Measurements from ENCODE around the gene PEAR1. TPM values are rescaled to one million over a fixed set of nuclear protein-coding genes. Genes with fewer than 3 reads are reported as not detected.

The PEAR1 gene
- polyA plus RNA-seq, 1 of the 3 experiments (the other 2 are of a cell fraction), result 1.2 TPM

- no peak for DNase-seq
- Histone ChIP-seq H3K36me3 (replicated peaks in 1 of 2; ENCODE audit: control insufficient read depth in 1 of 2, insufficient read depth in 2 of 2, low read length in 1 of 2) (no peaks in the 10 kb centered on the region), H3K4me3 (ENCODE audit: low read depth in 2 of 2, low read length in 1 of 2) (no peak overlapping the region), H3K9me2 (no peaks in the 10 kb centered on the region), H3K4me2 (no peak overlapping the region), H3K9me3 (no peaks in the 10 kb centered on the region), H3K4me1 (ENCODE audit: control insufficient read depth in 1 of 2, insufficient read depth in 2 of 2, low read depth in 1 of 2, low read length in 1 of 2) (peaks cover 0 to 53% of the 10 kb centered on the region in 2 experiments; a peak in 1 of 4 replicates), H3F3A (replicated peaks; ENCODE audit: insufficient read depth) (no peaks in the 10 kb centered on the region), H3K27me3 (ENCODE audit: insufficient read depth) (no peaks in the 10 kb centered on the region; the same call in 1 of the 2 replicates), H3K79me2 (ENCODE audit: insufficient read depth) (no peaks in the 10 kb centered on the region), H4K20me1 (ENCODE audit: insufficient read depth) (no peaks in the 10 kb centered on the region), H2AFZ (ENCODE audit: low read depth) (no peak overlapping the region), H3K27ac (ENCODE audit: low read depth in 2 of 2, low read length in 1 of 2) (no peak overlapping the region; a peak in 1 of 4 replicates), H3K9ac (no peak overlapping the region)
- TF ChIP-seq RAD21 (IDR thresholded peaks at IDR 0.05; ENCODE audit: low read length) (no peak), ZBTB33 (IDR thresholded peaks at IDR 0.05; ENCODE audit: borderline replicate concordance, low read depth) (no peak), JUND (IDR thresholded peaks at IDR 0.05) (no peak), RFX5 (IDR thresholded peaks at IDR 0.05; ENCODE audit: low read length) (no peak), POLR2AphosphoS5 (IDR thresholded peaks at IDR 0.05; ENCODE audit: low read depth, low read length) (no peak), USF2 (IDR thresholded peaks at IDR 0.05; ENCODE audit: borderline replicate concordance, low read depth, low read length) (no peak), MEF2A (IDR thresholded peaks at IDR 0.05; ENCODE audit: borderline replicate concordance, low read depth) (no peak), FOSL2 (IDR thresholded peaks at IDR 0.05; ENCODE audit: borderline replicate concordance, low read depth) (no peak), TCF12 (IDR thresholded peaks at IDR 0.05) (no peak), RXRA (IDR thresholded peaks at IDR 0.05; ENCODE audit: borderline replicate concordance, low read depth) (no peak), SMC3 (IDR thresholded peaks at IDR 0.05; ENCODE audit: low read depth, low read length) (no peak), TAF1 (IDR thresholded peaks at IDR 0.05; ENCODE audit: borderline replicate concordance, low read depth, low read length) (no peak), YY1 (IDR thresholded peaks at IDR 0.05; ENCODE audit: low read depth) (no peak), FOXJ3 (CRISPR knock-in tag; IDR thresholded peaks at IDR 0.05) (no peak), RCOR1 (IDR thresholded peaks at IDR 0.05; ENCODE audit: low read length) (no peak)
- TF ChIP-seq, protein P1, sequence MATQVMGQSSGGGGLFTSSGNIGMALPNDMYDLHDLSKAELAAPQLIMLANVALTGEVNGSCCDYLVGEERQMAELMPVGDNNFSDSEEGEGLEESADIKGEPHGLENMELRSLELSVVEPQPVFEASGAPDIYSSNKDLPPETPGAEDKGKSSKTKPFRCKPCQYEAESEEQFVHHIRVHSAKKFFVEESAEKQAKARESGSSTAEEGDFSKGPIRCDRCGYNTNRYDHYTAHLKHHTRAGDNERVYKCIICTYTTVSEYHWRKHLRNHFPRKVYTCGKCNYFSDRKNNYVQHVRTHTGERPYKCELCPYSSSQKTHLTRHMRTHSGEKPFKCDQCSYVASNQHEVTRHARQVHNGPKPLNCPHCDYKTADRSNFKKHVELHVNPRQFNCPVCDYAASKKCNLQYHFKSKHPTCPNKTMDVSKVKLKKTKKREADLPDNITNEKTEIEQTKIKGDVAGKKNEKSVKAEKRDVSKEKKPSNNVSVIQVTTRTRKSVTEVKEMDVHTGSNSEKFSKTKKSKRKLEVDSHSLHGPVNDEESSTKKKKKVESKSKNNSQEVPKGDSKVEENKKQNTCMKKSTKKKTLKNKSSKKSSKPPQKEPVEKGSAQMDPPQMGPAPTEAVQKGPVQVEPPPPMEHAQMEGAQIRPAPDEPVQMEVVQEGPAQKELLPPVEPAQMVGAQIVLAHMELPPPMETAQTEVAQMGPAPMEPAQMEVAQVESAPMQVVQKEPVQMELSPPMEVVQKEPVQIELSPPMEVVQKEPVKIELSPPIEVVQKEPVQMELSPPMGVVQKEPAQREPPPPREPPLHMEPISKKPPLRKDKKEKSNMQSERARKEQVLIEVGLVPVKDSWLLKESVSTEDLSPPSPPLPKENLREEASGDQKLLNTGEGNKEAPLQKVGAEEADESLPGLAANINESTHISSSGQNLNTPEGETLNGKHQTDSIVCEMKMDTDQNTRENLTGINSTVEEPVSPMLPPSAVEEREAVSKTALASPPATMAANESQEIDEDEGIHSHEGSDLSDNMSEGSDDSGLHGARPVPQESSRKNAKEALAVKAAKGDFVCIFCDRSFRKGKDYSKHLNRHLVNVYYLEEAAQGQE (IDR thresholded peaks at IDR 0.05; ENCODE audit: low read depth, low read length), result no peak
- TF ChIP-seq, protein P2, sequence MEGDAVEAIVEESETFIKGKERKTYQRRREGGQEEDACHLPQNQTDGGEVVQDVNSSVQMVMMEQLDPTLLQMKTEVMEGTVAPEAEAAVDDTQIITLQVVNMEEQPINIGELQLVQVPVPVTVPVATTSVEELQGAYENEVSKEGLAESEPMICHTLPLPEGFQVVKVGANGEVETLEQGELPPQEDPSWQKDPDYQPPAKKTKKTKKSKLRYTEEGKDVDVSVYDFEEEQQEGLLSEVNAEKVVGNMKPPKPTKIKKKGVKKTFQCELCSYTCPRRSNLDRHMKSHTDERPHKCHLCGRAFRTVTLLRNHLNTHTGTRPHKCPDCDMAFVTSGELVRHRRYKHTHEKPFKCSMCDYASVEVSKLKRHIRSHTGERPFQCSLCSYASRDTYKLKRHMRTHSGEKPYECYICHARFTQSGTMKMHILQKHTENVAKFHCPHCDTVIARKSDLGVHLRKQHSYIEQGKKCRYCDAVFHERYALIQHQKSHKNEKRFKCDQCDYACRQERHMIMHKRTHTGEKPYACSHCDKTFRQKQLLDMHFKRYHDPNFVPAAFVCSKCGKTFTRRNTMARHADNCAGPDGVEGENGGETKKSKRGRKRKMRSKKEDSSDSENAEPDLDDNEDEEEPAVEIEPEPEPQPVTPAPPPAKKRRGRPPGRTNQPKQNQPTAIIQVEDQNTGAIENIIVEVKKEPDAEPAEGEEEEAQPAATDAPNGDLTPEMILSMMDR (IDR thresholded peaks at IDR 0.05), result no peak
- ChIA-PET POLR2A (interaction anchor here (1.2 to 1.4 kb wide), 2 partner anchors 23 to 46 kb away, joined by 3 to 9 read pairs; no protein-coding TSS in a partner anchor), CTCF (interaction anchor here (0.9 to 21.6 kb wide), 10 partner anchors 8 to 225 kb away, joined by 3 to 455 read pairs (median 135); partner anchors contain the start of genes INSRR, ISG20L2, METTL25B and NTRK1)
- 67% methylated on average over 10 of the region's 10 CpGs for WGBS (ENCODE audit: low lambda C conversion rate)
Measured at GRCh38 chr1:156884560-156885184, 8.8 kb upstream of the PEAR1 start.
